CD1c-positive myeloid dendritic cell (primary cell): ENCODE measurements around the gene TMEM156.

ENCODE experiments used
- DNase-seq: peaks from one replicate; pipeline ENCODE4 v3.0.0-alpha.2; 2016; ENCODE audit errors: extremely low spot score

TMEM156 gene

GRCh38 chr4:38925492-38926413 is 106.5 kb downstream of the TMEM156 start:
- no peak for DNase-seq

GRCh38 chr4:38924353-38924752 is 107.9 kb downstream of the TMEM156 start:
- DNase-seq, result no peak

GRCh38 chr4:38923746-38924145 is 108.5 kb downstream of the TMEM156 start:
- DNase-seq, result no peak

GRCh38 chr4:38921151-38921550 is 111.1 kb downstream of the TMEM156 start:
- DNase-seq, result no peak

GRCh38 chr4:38920677-38921076 is 111.5 kb downstream of the TMEM156 start:
- no peak for DNase-seq

- DNase-seq, result no peak
Observed at GRCh38 chr4:38920186-38920585, 112.0 kb downstream of the TMEM156 start.

- no peak for DNase-seq
Observed at GRCh38 chr4:38919494-38919893, 112.7 kb downstream of the TMEM156 start.

- no peak for DNase-seq
Observed at GRCh38 chr4:38917481-38918025, 114.7 kb downstream of the TMEM156 start.
